HAP-1 (cell line): Measurements from ENCODE around the gene SPRY1.

Source experiments
- DNase-seq, 2 experiments: peaks; one replicate each; pipeline ENCODE4 v3.0.0-alpha.2; 2016 to 2020; ENCODE audit warnings: low spot score in 2 of 2
- H3K27me3 ChIP-seq: fragments of 250-450 bp; sonication (Bioruptor Pico); 2 replicates; pipeline ENCODE4 v1.5.1; 2020; ENCODE audit warnings: low read depth, mild to moderate bottlenecking, moderate library complexity
- H3K36me3 ChIP-seq: fragments of 250-450 bp; sonication (Bioruptor Pico); replicated peaks from 2 replicates; pipeline ENCODE4 v1.5.1; 2020; ENCODE audit warnings: mild to moderate bottlenecking
- H3K4me1 ChIP-seq: fragments of 250-450 bp; sonication (Bioruptor Pico); 2 replicates; pipeline ENCODE4 v1.5.1; 2020; ENCODE audit warnings: mild to moderate bottlenecking
- H3K4me3 ChIP-seq: fragments of 250-450 bp; sonication (Bioruptor Pico); 2 replicates; pipeline ENCODE4 v1.5.1; 2020; ENCODE audit warnings: mild to moderate bottlenecking, moderate library complexity
- H3K9me3 ChIP-seq: fragments of 250-450 bp; sonication (Bioruptor Pico); 2 replicates; pipeline ENCODE4 v1.5.1; 2020; ENCODE audit warnings: mild to moderate bottlenecking, moderate library complexity
- in situ Hi-C: fragments of 300-500 bp; cut with MboI; formaldehyde crosslinking; loops from 3 replicates; pipeline ENCODE4 v1.14.3; 2020; ENCODE audit warnings: low sequenced_read_pairs, inconsistent platforms, mixed read lengths

Gene SPRY1

DNA sequence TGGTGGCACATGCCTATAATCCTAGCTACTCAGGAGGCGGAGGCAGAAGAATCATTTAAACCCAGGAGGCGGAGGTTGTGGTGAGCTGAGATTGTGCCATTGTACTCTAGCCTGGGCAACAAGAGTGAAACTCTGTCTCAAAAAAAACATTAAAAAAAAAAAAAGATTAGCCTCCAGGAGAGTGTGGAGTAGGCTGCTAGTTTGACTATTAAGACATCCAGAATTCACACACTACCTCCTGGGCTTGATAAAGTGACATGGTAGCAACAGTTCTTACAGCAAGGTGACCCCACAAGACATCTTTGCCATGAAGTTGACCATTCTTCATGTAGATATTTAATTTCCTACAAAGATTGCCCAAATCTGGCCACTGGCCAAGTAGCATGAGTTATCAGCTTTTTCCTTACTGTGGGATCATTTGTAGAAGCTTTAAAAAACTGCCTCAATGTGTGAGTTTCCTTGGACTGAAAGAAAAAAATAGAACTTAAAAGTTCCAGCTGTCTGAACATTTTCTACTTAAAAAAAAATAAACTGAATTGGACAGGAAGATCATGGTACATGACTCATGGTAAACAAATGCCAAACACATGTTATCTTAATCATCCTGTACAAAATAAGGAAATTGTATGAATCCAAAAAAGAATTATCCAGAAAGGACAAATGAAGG is 35.3 kb upstream of the SPRY1 start:
- Histone ChIP-seq H3K27me3 (no peaks in the 10 kb centered on the region), H3K36me3 (no peaks in the 10 kb centered on the region), H3K4me1 (no peaks in the 10 kb centered on the region), H3K4me3 (no peak overlapping the region), H3K9me3 (no peaks in the 10 kb centered on the region)
- no peak for DNase-seq
- in situ Hi-C loops = no loop called here

GRCh38 chr4:123362103-123362502 is 34.5 kb upstream of the SPRY1 start:
- DNase-seq = no peak
- no peaks in the 10 kb centered on the region for H3K27me3 ChIP-seq
- H3K9me3 ChIP-seq = no peaks in the 10 kb centered on the region
- no peaks in the 10 kb centered on the region for H3K36me3 ChIP-seq
- H3K4me3 ChIP-seq = no peak overlapping the region
- in situ Hi-C loops = no loop called here
- no peaks in the 10 kb centered on the region for H3K4me1 ChIP-seq

DNA sequence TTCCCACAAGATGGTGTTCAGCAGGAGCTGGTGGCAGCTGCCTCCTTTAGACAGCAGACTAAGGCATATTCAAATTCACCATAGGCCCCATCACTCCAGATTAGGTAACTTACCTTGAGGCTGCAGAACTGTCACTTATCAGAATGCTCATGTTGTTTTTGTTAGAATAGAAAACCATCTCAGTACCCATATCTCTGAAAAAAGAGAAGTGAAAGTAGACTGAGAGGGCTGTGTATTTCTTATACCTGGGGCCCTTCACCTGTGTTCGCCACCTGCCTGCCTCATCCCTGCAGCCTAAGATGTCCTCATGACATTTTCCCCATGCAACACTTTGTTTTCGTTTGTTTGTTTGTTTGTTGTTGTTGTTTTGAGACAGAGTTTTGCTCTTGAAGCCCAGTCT is 32.9 kb upstream of the SPRY1 start:
- Histone ChIP-seq H3K9me3 (no peaks in the 10 kb centered on the region), H3K4me3 (no peak overlapping the region), H3K27me3 (no peaks in the 10 kb centered on the region), H3K4me1 (no peaks in the 10 kb centered on the region), H3K36me3 (no peaks in the 10 kb centered on the region)
- no peak for DNase-seq
- in situ Hi-C loops = no loop called here

DNA sequence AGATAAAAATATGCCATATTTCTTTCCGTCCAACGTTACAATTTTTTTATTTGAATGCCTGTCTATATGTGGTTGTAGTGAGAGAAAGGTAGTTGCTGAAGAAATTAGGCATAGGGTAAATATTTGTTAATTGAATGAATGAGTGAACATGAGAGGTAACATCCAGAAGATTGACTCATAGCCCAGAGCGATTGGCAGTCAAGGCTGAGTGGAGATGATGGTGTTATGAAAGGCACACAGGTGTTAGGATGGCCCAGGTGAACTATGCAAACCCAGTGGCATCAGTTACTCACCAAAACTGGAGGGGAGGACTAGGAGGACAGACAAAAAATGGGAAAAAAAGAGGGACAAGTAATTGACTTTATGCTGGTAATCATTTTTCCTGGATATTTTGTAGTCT is 31.7 kb upstream of the SPRY1 start:
- Histone ChIP-seq H3K4me1 (no peaks in the 10 kb centered on the region), H3K9me3 (no peaks in the 10 kb centered on the region), H3K27me3 (no peaks in the 10 kb centered on the region), H3K4me3 (no peak overlapping the region), H3K36me3 (no peaks in the 10 kb centered on the region)
- no peak for DNase-seq
- in situ Hi-C loops = no loop called here

DNA sequence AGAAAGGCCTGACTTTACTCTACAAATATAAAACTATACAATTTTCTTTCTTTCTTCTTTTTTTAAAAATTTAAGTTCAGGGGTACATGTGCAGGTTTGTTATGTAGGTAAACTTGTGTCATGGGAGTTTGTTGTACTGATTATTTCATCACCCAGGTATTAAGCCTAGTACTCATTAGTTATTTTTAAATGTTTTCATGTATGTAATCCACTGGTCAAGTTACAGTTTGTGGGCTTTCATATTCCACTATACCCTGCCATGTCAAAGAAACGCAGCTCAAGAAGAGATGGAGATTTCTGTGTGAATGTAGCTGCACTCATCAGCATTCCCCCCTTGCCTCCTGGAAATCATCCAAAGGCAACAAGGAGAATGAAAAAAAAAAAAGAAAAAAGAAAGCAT is 31.2 kb upstream of the SPRY1 start:
- in situ Hi-C loops = no loop called here
- no peaks in the 10 kb centered on the region for H3K27me3 ChIP-seq
- H3K4me3 ChIP-seq = no peak overlapping the region
- H3K9me3 ChIP-seq = no peaks in the 10 kb centered on the region
- no peaks in the 10 kb centered on the region for H3K36me3 ChIP-seq
- H3K4me1 ChIP-seq = no peaks in the 10 kb centered on the region
- DNase-seq = no peak

GRCh38 chr4:123366144-123366748 is 30.3 kb upstream of the SPRY1 start:
- no peaks in the 10 kb centered on the region for H3K36me3 ChIP-seq
- H3K9me3 ChIP-seq = no peaks in the 10 kb centered on the region
- no peaks in the 10 kb centered on the region for H3K4me1 ChIP-seq
- DNase-seq = no peak
- in situ Hi-C loops = no loop called here
- H3K4me3 ChIP-seq = no peak overlapping the region
- H3K27me3 ChIP-seq = no peaks in the 10 kb centered on the region

DNA sequence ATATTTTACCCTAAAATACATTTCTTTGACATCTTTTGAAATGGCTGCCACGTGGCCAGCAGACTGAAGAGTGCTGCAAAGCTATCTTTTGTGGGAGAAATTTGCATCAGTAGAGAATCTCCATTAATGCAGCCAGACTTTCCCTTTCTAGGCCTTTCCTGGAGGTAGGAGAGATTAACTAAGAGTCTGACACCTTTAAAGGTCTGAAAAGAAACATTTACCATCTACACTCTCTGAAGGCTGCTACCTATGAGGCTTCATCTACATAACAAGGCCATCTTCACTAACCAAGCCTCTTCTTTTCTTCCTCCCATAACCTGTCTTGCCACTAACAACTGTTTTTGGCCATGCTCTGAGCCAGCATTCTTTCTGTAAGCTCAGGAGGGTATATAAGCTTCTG is 17.8 kb upstream of the SPRY1 start:
- in situ Hi-C loops = loop anchor here (25.0 kb wide), 1 partner anchor 284 kb away; no protein-coding TSS in a partner anchor
- Histone ChIP-seq H3K27me3 (no peaks in the 10 kb centered on the region), H3K4me1 (peaks cover 10% of the 10 kb centered on the region)

GRCh38 chr4:123379392-123379791 is 17.2 kb upstream of the SPRY1 start:
- Histone ChIP-seq H3K27me3 (no peaks in the 10 kb centered on the region), H3K36me3 (no peaks in the 10 kb centered on the region), H3K4me1 (peaks cover 10% of the 10 kb centered on the region), H3K4me3 (no peak overlapping the region), H3K9me3 (no peaks in the 10 kb centered on the region)
- DNase-seq = no peak
- in situ Hi-C loops = loop anchor here (25.0 kb wide), 1 partner anchor 283 kb away; no protein-coding TSS in a partner anchor

More for the DNA sequence above, 17.8 kb upstream of the SPRY1 start:
- Histone ChIP-seq H3K4me3 (no peak overlapping the region), H3K36me3 (no peaks in the 10 kb centered on the region), H3K9me3 (no peaks in the 10 kb centered on the region)
- peak in 1 of 2 experiments; percentile 23 for DNase-seq

DNA sequence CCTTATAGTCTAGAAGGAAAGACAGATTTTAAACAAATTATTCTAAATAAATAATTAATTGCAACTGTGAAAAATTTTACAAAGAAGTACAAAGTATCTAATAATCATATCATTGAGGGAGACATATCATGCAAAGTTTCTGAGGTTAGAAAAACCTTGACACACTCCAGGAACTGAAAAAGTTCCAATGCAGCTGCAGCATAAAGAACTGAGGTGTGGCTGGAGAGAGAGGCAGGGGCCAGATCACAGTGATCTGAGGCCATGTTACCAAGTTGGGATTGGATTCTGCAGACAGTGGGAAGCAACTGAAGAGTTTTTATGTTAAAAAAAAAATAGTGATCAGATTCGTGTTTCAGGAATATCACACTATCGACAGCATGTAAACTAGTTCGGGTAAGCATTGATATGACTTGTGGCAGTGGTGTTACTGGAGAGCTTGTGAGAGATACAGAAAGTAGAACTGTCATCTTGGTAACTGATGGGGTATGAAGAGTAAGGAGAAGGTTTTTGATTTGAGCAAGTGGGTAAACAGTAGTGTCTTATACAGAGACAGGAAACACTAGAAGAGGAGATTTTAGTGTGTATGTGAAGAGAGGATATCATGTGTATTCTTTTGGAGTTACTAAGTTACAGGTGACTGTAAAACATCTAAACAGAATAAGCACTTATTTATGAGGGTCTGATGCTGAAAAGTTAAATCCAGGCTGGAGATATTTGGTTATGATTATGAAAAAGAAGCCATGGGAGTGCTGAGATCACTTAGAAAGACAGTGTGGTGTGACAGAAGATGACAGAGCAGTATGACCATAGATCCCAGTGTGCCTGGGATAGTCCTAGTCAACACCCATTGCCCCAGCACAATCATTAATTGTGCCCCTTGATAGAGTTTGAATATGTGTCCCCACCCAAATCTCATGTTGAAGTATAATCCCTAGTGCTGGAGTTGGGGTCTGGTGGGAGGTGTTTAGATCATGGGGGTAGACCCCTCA is 15.6 kb upstream of the SPRY1 start:
- Histone ChIP-seq H3K4me1 (peaks cover 10% of the 10 kb centered on the region), H3K4me3 (no peak overlapping the region), H3K9me3 (no peaks in the 10 kb centered on the region), H3K27me3 (no peaks in the 10 kb centered on the region), H3K36me3 (no peaks in the 10 kb centered on the region)
- in situ Hi-C loops = loop anchor here (25.0 kb wide), 1 partner anchor 281 kb away; no protein-coding TSS in a partner anchor
- DNase-seq = no peak

GRCh38 chr4:123381996-123382395 is 14.6 kb upstream of the SPRY1 start:
- no peak overlapping the region for H3K4me3 ChIP-seq
- in situ Hi-C loops = loop anchor here (25.0 kb wide), 1 partner anchor 280 kb away; no protein-coding TSS in a partner anchor
- H3K36me3 ChIP-seq = no peaks in the 10 kb centered on the region
- peaks cover 10% of the 10 kb centered on the region for H3K4me1 ChIP-seq
- no peaks in the 10 kb centered on the region for H3K9me3 ChIP-seq
- no peaks in the 10 kb centered on the region for H3K27me3 ChIP-seq
- no peak for DNase-seq

DNA sequence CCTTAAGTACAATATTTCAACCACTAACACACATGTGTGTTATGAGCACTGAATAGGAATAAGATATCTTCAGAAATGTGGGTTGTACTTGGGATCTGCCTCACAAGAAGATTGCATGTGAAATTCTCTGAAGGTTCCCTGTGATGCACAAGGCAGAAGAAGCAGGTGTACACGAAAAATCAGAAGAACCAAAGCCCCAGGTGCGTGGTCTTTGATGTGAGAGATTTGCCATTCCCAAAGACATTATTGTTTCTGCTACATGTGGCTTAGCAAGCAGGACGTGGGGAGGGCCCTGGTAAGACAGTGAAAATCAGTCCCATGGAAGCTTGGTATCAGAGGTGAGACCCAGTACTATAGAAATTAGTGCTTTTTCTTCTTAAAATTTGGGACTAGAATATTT is 13.0 kb upstream of the SPRY1 start:
- no peaks in the 10 kb centered on the region for H3K27me3 ChIP-seq
- DNase-seq = no peak
- H3K9me3 ChIP-seq = no peaks in the 10 kb centered on the region
- H3K4me1 ChIP-seq = peaks cover 6% of the 10 kb centered on the region
- no peaks in the 10 kb centered on the region for H3K36me3 ChIP-seq
- in situ Hi-C loops = loop anchor here (25.0 kb wide), 1 partner anchor 279 kb away; no protein-coding TSS in a partner anchor
- no peak overlapping the region for H3K4me3 ChIP-seq

- H3K27me3 ChIP-seq = peaks cover 3% of the 10 kb centered on the region; the same call in 1 of the 2 replicates
- H3K9me3 ChIP-seq = no peaks in the 10 kb centered on the region
- H3K4me1 ChIP-seq = no peaks in the 10 kb centered on the region
- no peaks in the 10 kb centered on the region for H3K36me3 ChIP-seq
- in situ Hi-C loops = loop anchor here (25.0 kb wide), 1 partner anchor 276 kb away; no protein-coding TSS in a partner anchor
- no peak for DNase-seq
- H3K4me3 ChIP-seq = no peak overlapping the region
Observed at GRCh38 chr4:123386609-123387008, 10.0 kb upstream of the SPRY1 start.

DNA sequence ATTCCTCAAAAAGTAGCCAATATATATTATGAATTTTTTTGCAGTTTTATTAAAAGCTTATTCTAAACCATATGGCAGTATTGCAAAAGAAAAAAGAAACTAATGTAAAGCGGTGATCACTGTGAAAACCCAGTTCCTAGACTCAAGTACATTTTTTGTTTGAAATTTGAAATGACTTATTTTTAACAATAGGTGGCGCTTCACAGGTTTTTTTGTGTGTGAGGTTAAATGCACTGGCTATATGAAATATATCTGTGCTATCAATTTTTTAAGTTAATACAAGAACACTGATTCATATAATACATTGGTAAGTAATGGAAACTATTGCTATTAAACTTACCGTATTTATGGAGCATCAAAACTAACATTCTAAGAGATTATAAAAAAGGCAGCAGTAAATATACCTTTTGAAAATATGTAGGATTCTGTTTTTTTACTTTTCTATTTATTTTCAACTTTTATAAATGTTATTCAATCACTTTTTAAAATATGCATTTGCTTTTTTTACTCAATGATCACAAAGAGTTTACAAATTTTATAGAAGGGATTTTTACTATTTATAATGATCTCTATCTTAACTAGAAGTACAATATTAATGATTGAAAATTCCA is 5.6 kb upstream of the SPRY1 start:
- H3K27me3 ChIP-seq = peaks cover 3% of the 10 kb centered on the region; the same call in 1 of the 2 replicates
- no peaks in the 10 kb centered on the region for H3K36me3 ChIP-seq
- no peaks in the 10 kb centered on the region for H3K4me1 ChIP-seq
- in situ Hi-C loops = loop anchor here (25.0 kb wide), 1 partner anchor 271 kb away; no protein-coding TSS in a partner anchor
- H3K9me3 ChIP-seq = no peaks in the 10 kb centered on the region
- H3K4me3 ChIP-seq = no peak overlapping the region
- peak in 1 of 2 experiments; percentile 54 for DNase-seq
